ENCODE results near the gene ACTG2.

DNA sequence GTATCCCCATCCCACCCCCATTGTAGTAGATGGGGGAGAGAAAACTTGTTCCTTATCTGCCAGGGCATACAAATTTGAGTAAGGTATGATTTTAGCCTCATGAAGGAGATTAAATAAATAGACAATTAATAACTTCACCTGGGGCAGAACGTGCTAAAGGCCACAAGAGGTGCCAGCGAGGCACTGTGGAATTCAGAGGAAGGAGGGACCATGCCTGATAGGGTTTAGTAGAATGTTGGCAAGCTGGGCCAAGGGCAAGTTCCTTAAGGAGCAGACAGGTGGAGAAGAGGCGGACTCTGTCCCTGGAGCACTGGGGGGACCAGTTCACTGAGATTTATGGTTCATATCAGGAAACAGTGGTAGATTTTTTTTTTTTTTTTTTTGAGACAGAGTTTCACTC, 41.5 kb upstream of the ACTG2 start:
- TF ChIP-seq, protein P1, sequence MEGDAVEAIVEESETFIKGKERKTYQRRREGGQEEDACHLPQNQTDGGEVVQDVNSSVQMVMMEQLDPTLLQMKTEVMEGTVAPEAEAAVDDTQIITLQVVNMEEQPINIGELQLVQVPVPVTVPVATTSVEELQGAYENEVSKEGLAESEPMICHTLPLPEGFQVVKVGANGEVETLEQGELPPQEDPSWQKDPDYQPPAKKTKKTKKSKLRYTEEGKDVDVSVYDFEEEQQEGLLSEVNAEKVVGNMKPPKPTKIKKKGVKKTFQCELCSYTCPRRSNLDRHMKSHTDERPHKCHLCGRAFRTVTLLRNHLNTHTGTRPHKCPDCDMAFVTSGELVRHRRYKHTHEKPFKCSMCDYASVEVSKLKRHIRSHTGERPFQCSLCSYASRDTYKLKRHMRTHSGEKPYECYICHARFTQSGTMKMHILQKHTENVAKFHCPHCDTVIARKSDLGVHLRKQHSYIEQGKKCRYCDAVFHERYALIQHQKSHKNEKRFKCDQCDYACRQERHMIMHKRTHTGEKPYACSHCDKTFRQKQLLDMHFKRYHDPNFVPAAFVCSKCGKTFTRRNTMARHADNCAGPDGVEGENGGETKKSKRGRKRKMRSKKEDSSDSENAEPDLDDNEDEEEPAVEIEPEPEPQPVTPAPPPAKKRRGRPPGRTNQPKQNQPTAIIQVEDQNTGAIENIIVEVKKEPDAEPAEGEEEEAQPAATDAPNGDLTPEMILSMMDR (IDR thresholded peaks at IDR 0.05 in 4 of 5, conservative IDR thresholded peaks at IDR 0.05 in 1 of 5): no peak
- no peak for TF ChIP-seq POLR2A (IDR thresholded peaks at IDR 0.05)

Data from gastrocnemius medialis (tissue), 4 donors.